ENCODE measurements around the gene EVI5.

GRCh38 chr1:92754000-92754718, 30.7 kb downstream of the EVI5 start:
- no peak for TF ChIP-seq CTCF (IDR thresholded peaks at IDR 0.05; ENCODE audit: low read length)
- no peak for TF ChIP-seq EZH2 (IDR thresholded peaks at IDR 0.05; ENCODE audit: borderline replicate concordance, low read length)

Measured in OCI-LY1 (cell line).